Esophagus squamous epithelium (tissue), 5 donors: ENCODE data around the gene COPZ1. TPM values are rescaled to one million over a fixed set of nuclear protein-coding genes. Genes with fewer than 3 reads are reported as not detected.

Experiments
- DNase-seq: peaks from one replicate; lab custom pipeline; 2025; lab: John Stamatoyannopoulos, UW
- H3K27ac ChIP-seq, 4 donors: fragments of 200-600 bp; sonication (generic); one replicate each; pipeline ENCODE4 v1.5.1; 2016 to 2019; ENCODE audit warnings: mild to moderate bottlenecking in 1 of 4
- H3K27me3 ChIP-seq, 4 donors: fragments of 200-600 bp; sonication (generic); 1 replicate in 3 of 4; 2 replicates in 1 of 4; pipeline versions ENCODE4 v1.5.1 to v1.6.0; 2017 to 2021; ENCODE audit warnings: antibody characterized with exemption in 1 of 4
- H3K36me3 ChIP-seq, 3 donors: fragments of 200-600 bp; sonication (generic); one replicate each; pipeline ENCODE4 v1.5.1; 2016 to 2019
- H3K4me1 ChIP-seq, 3 donors: fragments of 200-600 bp; sonication (generic); one replicate each; pipeline ENCODE4 v1.5.1; 2017 to 2019
- H3K4me3 ChIP-seq, 4 donors: fragments of 200-600 bp; sonication (generic); 1 replicate in 3 of 4; 2 replicates in 1 of 4; pipeline ENCODE4 v1.5.1; 2016 to 2019; ENCODE audit warnings: mild to moderate bottlenecking in 2 of 4, moderate library complexity in 1 of 4
- H3K9me3 ChIP-seq, 3 donors: fragments of 200-600 bp; sonication (generic); one replicate each; pipeline ENCODE4 v1.5.1; 2016 to 2019
- POLR2A ChIP-seq, 4 donors: fragments of 450-650 bp; IDR thresholded peaks; one replicate each; pipeline ENCODE4 v1.6.1; 2017; ENCODE audit warnings: antibody characterized with exemption in 4 of 4, mild to moderate bottlenecking in 4 of 4, moderate library complexity in 3 of 4
- whole genome bisulfite sequencing, 2 donors: methylation state at CpG; one replicate each; pipeline ENCODE4 v1.1.5; 2018; 5-methylcytosine and 5-hydroxymethylcytosine counted together
- intact Hi-C: fragments of 100-400 bp; cut with DNase I; formaldehyde crosslinking; loops from one replicate; pipeline ENCODE4 v1.15.0; 2022
- total RNA-seq, 4 donors: library from RNA; depleted of rRNA; stranded (reverse); fragments of >200 nt; gene quantifications; one replicate each; pipeline ENCODE4 v1.1.0, GENCODE V29; 2016
- TF ChIP-seq, protein P1 (sequence below), 6 experiments: fragments of 450-650 bp in 4 of 6; fragments of 200-600 bp in 2 of 6; sonication (generic) in 2 of 6; IDR thresholded peaks; one replicate each; pipeline ENCODE4 v1.5.1; 2016 to 2019; ENCODE audit warnings: antibody characterized with exemption in 6 of 6, mild to moderate bottlenecking in 4 of 6, moderate library complexity in 4 of 6
- donor health status: DM: yes; HTN: yes; CAD: no.

The COPZ1 gene
- total RNA-seq, 4 donors from 2014 or later: 68.1 to 153 (median 97.9) TPM

DNA sequence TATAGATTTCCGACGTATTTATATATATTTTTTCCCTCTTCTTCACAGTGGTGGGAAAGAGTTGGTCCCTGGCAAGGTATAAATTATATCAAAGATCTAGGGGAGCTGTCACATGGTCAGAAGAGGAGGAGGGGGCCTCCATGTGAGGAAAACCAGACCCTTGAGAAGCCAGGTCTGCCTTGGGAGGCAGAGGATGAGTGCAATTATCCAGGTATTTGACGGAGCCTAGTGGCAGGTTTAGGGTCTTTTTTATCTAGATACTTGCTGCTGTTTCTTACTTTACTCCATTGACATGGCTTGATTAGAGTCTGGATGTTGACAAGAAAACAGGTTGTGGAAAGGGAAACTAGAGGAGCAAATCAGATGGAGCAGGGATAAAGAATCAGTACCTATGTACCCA lies 5.5 kb downstream of the COPZ1 start:
- peaks cover 0 to 12% (median 0%) of the 10 kb centered on the region in 3 donors for H3K36me3 ChIP-seq
- WGBS, 2 donors: 76 to 92% methylated on average over 3 of the region's 3 CpGs
- intact Hi-C loops: no loop called here
- DNase-seq: no peak
- no peaks in the 10 kb centered on the region for H3K27me3 ChIP-seq
- H3K27ac ChIP-seq: peak overlapping the region in 2 of 4 donors; percentile 24 to 29
- no peak overlapping the region for H3K4me3 ChIP-seq
- no peaks in the 10 kb centered on the region for H3K9me3 ChIP-seq
- peaks cover 6 to 74% (median 18%) of the 10 kb centered on the region in 3 donors for H3K4me1 ChIP-seq
- TF ChIP-seq POLR2A (IDR thresholded peaks at IDR 0.05): no peak

DNA sequence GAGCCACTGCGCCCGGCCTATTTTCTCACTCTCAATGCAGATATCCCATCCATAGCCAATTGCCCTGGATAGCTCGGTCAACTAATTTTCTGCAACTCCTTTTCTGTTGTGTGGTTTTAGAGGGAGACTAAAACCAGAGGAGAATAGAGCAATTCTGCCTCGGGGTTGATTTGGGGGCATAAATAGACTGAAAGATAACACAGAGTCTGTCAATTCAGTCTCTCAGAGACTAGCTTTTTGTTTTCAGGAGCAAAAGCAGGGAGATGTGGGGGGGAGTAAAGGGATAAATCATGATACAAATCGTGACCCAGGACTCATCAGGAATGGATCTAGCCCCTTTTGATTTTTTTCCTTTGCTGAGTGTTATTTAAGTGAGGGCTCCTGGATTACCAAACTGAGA lies 6.5 kb downstream of the COPZ1 start:
- Histone ChIP-seq H3K4me1 (peaks cover 6 to 68% (median 11%) of the 10 kb centered on the region in 3 donors), H3K36me3 (peaks cover 0 to 12% (median 0%) of the 10 kb centered on the region in 3 donors), H3K9me3 (no peaks in the 10 kb centered on the region), H3K4me3 (no peak overlapping the region), H3K27me3 (no peaks in the 10 kb centered on the region), H3K27ac (no peak overlapping the region)
- intact Hi-C loops: no loop called here
- no peak for DNase-seq
- TF ChIP-seq POLR2A (IDR thresholded peaks at IDR 0.05): no peak
- TF ChIP-seq, protein P1, sequence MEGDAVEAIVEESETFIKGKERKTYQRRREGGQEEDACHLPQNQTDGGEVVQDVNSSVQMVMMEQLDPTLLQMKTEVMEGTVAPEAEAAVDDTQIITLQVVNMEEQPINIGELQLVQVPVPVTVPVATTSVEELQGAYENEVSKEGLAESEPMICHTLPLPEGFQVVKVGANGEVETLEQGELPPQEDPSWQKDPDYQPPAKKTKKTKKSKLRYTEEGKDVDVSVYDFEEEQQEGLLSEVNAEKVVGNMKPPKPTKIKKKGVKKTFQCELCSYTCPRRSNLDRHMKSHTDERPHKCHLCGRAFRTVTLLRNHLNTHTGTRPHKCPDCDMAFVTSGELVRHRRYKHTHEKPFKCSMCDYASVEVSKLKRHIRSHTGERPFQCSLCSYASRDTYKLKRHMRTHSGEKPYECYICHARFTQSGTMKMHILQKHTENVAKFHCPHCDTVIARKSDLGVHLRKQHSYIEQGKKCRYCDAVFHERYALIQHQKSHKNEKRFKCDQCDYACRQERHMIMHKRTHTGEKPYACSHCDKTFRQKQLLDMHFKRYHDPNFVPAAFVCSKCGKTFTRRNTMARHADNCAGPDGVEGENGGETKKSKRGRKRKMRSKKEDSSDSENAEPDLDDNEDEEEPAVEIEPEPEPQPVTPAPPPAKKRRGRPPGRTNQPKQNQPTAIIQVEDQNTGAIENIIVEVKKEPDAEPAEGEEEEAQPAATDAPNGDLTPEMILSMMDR (IDR thresholded peaks at IDR 0.05): no peak
- 80 to 95% methylated on average over 4 to 5 of the region's 5 CpGs for WGBS, 2 donors

DNA sequence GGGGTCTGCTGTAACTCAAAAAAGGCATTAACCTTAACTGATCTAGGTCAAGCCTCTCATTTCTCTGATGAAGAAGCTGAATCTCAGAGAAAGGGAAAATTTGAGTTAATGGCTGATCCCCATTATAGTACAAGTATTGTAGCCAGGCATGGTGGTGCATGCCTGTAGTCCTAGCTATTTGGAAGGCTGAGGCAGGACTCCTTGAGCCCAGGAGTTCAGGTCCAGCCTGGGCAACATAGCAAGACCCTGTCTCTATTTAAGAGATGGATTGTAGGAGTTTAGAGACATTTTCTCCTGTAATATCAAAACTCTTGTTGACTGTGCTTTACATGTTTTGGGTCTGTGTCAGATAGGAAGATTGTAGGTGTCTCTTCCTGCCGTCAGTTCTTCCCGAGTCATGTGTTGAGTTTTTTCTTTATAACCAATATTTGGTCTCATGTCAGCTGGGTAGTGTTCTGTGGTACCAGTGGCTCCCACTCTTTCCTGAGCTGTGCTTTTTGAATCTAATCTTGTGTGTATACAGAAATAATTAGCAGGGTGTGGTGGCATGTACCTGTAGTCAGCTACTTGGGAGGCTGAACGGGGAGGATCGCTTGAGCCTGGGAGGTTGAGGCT lies 8.6 kb downstream of the COPZ1 start:
- 93 to 96% methylated on average over 4 of the region's 4 CpGs for WGBS, 2 donors
- Histone ChIP-seq H3K27ac (no peak overlapping the region), H3K4me3 (no peak overlapping the region), H3K27me3 (no peaks in the 10 kb centered on the region), H3K36me3 (peaks cover 0 to 12% (median 0%) of the 10 kb centered on the region in 3 donors), H3K4me1 (peaks cover 14 to 68% (median 18%) of the 10 kb centered on the region in 3 donors), H3K9me3 (no peaks in the 10 kb centered on the region)
- intact Hi-C loops: no loop called here
- no peak for DNase-seq
- TF ChIP-seq, protein P1 (IDR thresholded peaks at IDR 0.05): no peak
- TF ChIP-seq POLR2A (IDR thresholded peaks at IDR 0.05): no peak

DNA sequence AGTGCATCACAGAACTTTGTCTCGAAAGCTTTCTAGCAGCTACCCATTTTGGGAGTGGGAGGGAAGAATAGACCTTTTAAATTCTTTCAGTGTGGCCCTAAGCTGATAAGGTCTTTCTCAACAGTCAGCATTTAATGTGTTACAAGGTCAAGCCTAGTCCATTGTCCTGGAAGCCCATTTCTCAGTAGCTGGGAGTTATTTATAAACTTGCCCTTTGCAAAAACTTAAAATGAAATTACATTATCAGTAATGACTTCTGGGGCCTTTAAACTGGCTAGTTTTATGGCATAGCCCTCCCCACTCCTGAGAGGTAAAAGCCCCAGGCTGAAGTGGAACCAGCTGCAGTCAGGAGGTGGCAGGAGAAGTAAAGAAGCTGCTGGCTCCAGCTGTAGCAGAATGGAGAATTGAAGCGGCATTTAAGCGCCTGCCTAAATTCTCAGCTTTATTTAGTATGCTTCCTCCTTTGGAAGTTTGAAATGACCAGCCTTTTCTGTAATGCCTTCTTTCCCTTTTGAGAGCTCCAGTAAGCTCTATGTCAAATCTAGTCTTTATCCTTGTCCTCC lies 12.4 kb downstream of the COPZ1 start:
- TF ChIP-seq, protein P1 (IDR thresholded peaks at IDR 0.05): no peak
- no peak for TF ChIP-seq POLR2A (IDR thresholded peaks at IDR 0.05)
- WGBS, 2 donors: 57 to 84% methylated on average over 3 of the region's 3 CpGs
- no peak overlapping the region for H3K4me3 ChIP-seq
- DNase-seq: no peak
- peaks cover 0 to 28% (median 10%) of the 10 kb centered on the region in 3 donors for H3K36me3 ChIP-seq
- H3K4me1 ChIP-seq: peaks cover 11 to 49% (median 17%) of the 10 kb centered on the region in 3 donors
- intact Hi-C loops: no loop called here
- H3K27ac ChIP-seq: peak overlapping the region in 2 of 4 donors; percentile 1 to 23
- H3K27me3 ChIP-seq: no peaks in the 10 kb centered on the region
- H3K9me3 ChIP-seq: no peaks in the 10 kb centered on the region

DNA sequence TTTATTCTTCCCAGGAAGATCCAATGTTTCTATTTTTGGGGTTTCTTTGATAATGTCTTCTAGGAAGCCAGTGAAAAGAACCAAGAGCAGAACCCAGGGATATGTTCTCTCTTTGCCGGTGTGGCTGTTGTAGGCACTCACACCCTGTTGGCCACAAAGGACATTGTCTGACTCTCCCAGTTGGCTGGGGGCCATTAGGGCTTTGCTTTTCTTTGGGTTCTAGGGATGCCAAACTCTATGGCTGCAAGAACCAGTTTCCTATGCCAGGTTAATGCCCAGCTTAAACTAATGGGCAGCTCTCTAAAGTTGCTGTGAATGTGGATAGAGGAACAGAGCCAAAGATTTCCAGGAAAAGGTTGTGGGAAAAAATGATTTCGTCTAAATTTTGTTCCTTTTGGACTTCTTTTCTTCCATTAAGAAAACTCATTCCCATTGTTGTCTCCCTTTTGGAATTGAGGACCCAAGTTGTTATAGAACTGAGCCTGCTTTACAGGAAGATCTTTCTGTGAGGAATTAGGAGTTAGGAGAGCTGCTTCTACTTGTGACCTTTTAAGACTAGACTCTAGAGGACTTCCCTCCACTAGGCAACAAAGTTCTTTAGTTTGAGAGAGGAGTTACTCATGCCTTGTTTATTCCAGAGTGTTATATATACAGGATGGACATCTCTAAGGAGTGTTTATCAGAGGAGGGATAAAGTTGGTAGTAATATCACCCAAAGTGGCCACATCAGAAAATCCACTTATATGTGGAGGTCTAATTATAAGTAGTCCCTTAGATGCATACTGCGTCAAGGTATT lies 13.1 kb downstream of the COPZ1 start:
- Histone ChIP-seq H3K36me3 (peaks cover 0 to 35% (median 17%) of the 10 kb centered on the region in 3 donors), H3K27me3 (no peaks in the 10 kb centered on the region), H3K4me1 (peaks cover 11 to 44% (median 17%) of the 10 kb centered on the region in 3 donors), H3K4me3 (no peak overlapping the region), H3K27ac (peak overlapping the region in 2 of 4 donors; percentile 1 to 23), H3K9me3 (no peaks in the 10 kb centered on the region)
- TF ChIP-seq, protein P1 (IDR thresholded peaks at IDR 0.05): peak in 1 of 6 experiments; percentile 23
- TF ChIP-seq POLR2A (IDR thresholded peaks at IDR 0.05): no peak
- intact Hi-C loops: no loop called here
- 41 to 55% methylated on average over 3 of the region's 3 CpGs for WGBS, 2 donors
- no peak for DNase-seq
